SK-N-SH (cell line): Measurements from ENCODE around the gene VWA3A. TPM values are rescaled to one million over a fixed set of nuclear protein-coding genes. Genes with fewer than 3 reads are reported as not detected.

Source experiments
- CTCF ChIA-PET: fragments of 300-600, 350-600 bp; formaldehyde crosslinking; extraction: SDS; loops from one replicate; lab custom pipeline; 2021; lab: Yijun Ruan, JAX
- POLR2A ChIA-PET: fragments of 350-600 bp; sonication (Branson Sonifier 250); formaldehyde crosslinking; extraction: SDS; loops from one replicate; lab custom pipeline; 2020; ENCODE audit warnings: antibody characterized with exemption, inconsistent platforms; lab: Yijun Ruan, JAX
- DNase-seq: peaks from one replicate; pipeline ENCODE4 v3.0.0; 2012
- H2AFZ ChIP-seq: fragments of 200-600 bp; sonication (generic); 2 replicates; pipeline ENCODE4 v1.8.1; 2016; ENCODE audit warnings: antibody characterized with exemption, mild to moderate bottlenecking, low read depth
- H3F3A ChIP-seq: fragments of 200-600 bp; sonication (generic); replicated peaks from 2 replicates; pipeline ENCODE3; 2016; ENCODE audit warnings: antibody characterized with exemption, mild to moderate bottlenecking; ENCODE audit not compliant: insufficient read depth
- H3K27ac ChIP-seq, 2 experiments: fragments of 200-500 bp in 1 of 2; fragments of 200-600 bp in 1 of 2; sonication (Bioruptor generic) in 1 of 2; sonication (generic), shearing (Covaris generic) in 1 of 2; 2 replicates each; pipeline versions ENCODE4 v1.5.1 to v1.6.1; 2014 to 2016; ENCODE audit warnings: low read depth in 2 of 2, inconsistent platforms in 1 of 2, low read length in 1 of 2, mild to moderate bottlenecking in 1 of 2, mixed read lengths in 1 of 2
- H3K27me3 ChIP-seq: fragments of 200-600 bp; sonication (generic), shearing (Covaris generic); 2 replicates; pipeline ENCODE4 v1.6.1; 2016; ENCODE audit warnings: mixed run types; ENCODE audit not compliant: insufficient read depth
- H3K36me3 ChIP-seq, 2 experiments: fragments of 200-500 bp in 1 of 2; fragments of 200-600 bp in 1 of 2; sonication (Bioruptor generic) in 1 of 2; sonication (generic) in 1 of 2; replicated peaks in 1 of 2; 2 replicates each; pipeline versions ENCODE3 to v1.5.1; 2014 to 2016; ENCODE audit warnings: low read length in 1 of 2, mild to moderate bottlenecking in 1 of 2; ENCODE audit not compliant: insufficient read depth in 2 of 2, control insufficient read depth in 1 of 2
- H3K4me1 ChIP-seq, 2 experiments: fragments of 200-500 bp in 1 of 2; fragments of 200-600 bp in 1 of 2; sonication (Bioruptor generic) in 1 of 2; sonication (generic), shearing (Covaris generic) in 1 of 2; 2 replicates each; pipeline versions ENCODE4 v1.5.1 to v1.6.1; 2014 to 2016; ENCODE audit warnings: low read depth in 1 of 2, low read length in 1 of 2, mixed run types in 1 of 2; ENCODE audit not compliant: insufficient read depth in 2 of 2, control insufficient read depth in 1 of 2
- H3K4me2 ChIP-seq: fragments of 200-600 bp; sonication (generic), shearing (Covaris generic); 2 replicates; pipeline ENCODE4 v1.6.1; 2017; ENCODE audit warnings: mixed run types
- H3K4me3 ChIP-seq, 2 experiments: fragments of 200-500 bp in 1 of 2; fragments of 200-600 bp in 1 of 2; sonication (Bioruptor generic) in 1 of 2; sonication (generic), shearing (Covaris generic) in 1 of 2; 2 replicates each; pipeline versions ENCODE4 v1.5.1 to v1.8.1; 2014 to 2016; ENCODE audit warnings: low read depth in 2 of 2, inconsistent platforms in 1 of 2, low read length in 1 of 2, mild to moderate bottlenecking in 1 of 2, mixed read lengths in 1 of 2, moderate library complexity in 1 of 2
- H3K79me2 ChIP-seq: fragments of 200-600 bp; sonication (generic); 2 replicates; pipeline ENCODE4 v1.8.1; 2017; ENCODE audit warnings: mild to moderate bottlenecking; ENCODE audit not compliant: insufficient read depth
- H3K9ac ChIP-seq: fragments of 200-600 bp; sonication (generic); 2 replicates; pipeline ENCODE4 v1.6.1; 2017; ENCODE audit warnings: mixed run types
- H3K9me2 ChIP-seq: fragments of 200-600 bp; sonication (generic); 2 replicates; pipeline ENCODE4 v1.6.1; 2017; ENCODE audit warnings: mixed run types
- H3K9me3 ChIP-seq: fragments of 200-600 bp; sonication (generic); 2 replicates; pipeline ENCODE4 v1.6.1; 2017; ENCODE audit warnings: mixed run types, mild to moderate bottlenecking, moderate library complexity
- H4K20me1 ChIP-seq: fragments of 200-600 bp; sonication (generic); 2 replicates; pipeline ENCODE4 v1.6.1; 2017; ENCODE audit warnings: mild to moderate bottlenecking, mixed run types; ENCODE audit not compliant: insufficient read depth
- CHD2 ChIP-seq: fragments of 150-350 bp; IDR thresholded peaks from 2 replicates; pipeline ENCODE4 v1.6.1; 2018; ENCODE audit warnings: low read length; ENCODE audit not compliant: partially characterized antibody
- EP300 ChIP-seq, 2 experiments: IDR thresholded peaks; 2 replicates each; pipeline versions ENCODE4 v1.4.0 to v1.6.1; 2012; ENCODE audit warnings: borderline replicate concordance in 1 of 2, low read depth in 1 of 2, low read length in 1 of 2
- FOSL2 ChIP-seq: IDR thresholded peaks from 2 replicates; pipeline ENCODE4 v1.4.0; 2012; ENCODE audit warnings: low read depth, mild to moderate bottlenecking, moderate library complexity, borderline replicate concordance
- GATA2 ChIP-seq: sonication (generic); formaldehyde crosslinking; IDR thresholded peaks from 2 replicates; pipeline ENCODE4 v1.5.0; 2020; ENCODE audit warnings: mild to moderate bottlenecking, missing genetic modification reagents
- JUND ChIP-seq: IDR thresholded peaks from 2 replicates; pipeline ENCODE4 v1.4.0; 2012
- MEF2A ChIP-seq: IDR thresholded peaks from 2 replicates; pipeline ENCODE4 v1.4.0; 2012; ENCODE audit warnings: low read depth, borderline replicate concordance
- PBX3 ChIP-seq: IDR thresholded peaks from 2 replicates; pipeline ENCODE4; 2012
- RAD21 ChIP-seq: IDR thresholded peaks from 2 replicates; pipeline ENCODE4 v1.6.1; 2012; ENCODE audit warnings: mild to moderate bottlenecking, low read length
- REST ChIP-seq: IDR thresholded peaks from 2 replicates; pipeline ENCODE4 v1.6.1; 2012; ENCODE audit warnings: mild to moderate bottlenecking, low read depth, low read length, moderate library complexity
- TAF1 ChIP-seq: IDR thresholded peaks from 2 replicates; pipeline ENCODE4 v1.6.1; 2012; ENCODE audit warnings: low read depth, mild to moderate bottlenecking, low read length, moderate library complexity, borderline replicate concordance
- YY1 ChIP-seq: IDR thresholded peaks from 2 replicates; pipeline ENCODE4 v1.4.0; 2012; ENCODE audit warnings: low read depth, mild to moderate bottlenecking
- WGBS: methylation state at CpG from one replicate; pipeline ENCODE4 v1.1.6; 2017; ENCODE audit warnings: low lambda C conversion rate; 5-methylcytosine and 5-hydroxymethylcytosine counted together
- polyA plus RNA-seq, 3 experiments: library from polyadenylated mRNA; depleted of rRNA; stranded (reverse); fragments of >200 nt; gene quantifications; 2 replicates each; pipeline ENCODE4 v1.2.3, GENCODE V29; 2012
- TF ChIP-seq, protein P1 (sequence below): fragments of 200-600 bp; sonication (generic); IDR thresholded peaks from 2 replicates; pipeline ENCODE4 v1.6.1; 2017; ENCODE audit warnings: antibody characterized with exemption, mild to moderate bottlenecking, moderate library complexity

The VWA3A gene
- polyA plus RNA-seq, 1 of the 3 experiments (the other 2 are of a cell fraction) = not detected

- H3K36me3 ChIP-seq = no peaks in the 10 kb centered on the region
- 82% methylated on average over 3 of the region's 3 CpGs for WGBS
- POLR2A ChIA-PET = no interaction called here
- TF ChIP-seq EP300 (IDR thresholded peaks at IDR 0.05; ENCODE audit: borderline replicate concordance in 1 of 2, low read depth in 1 of 2, low read length in 1 of 2) (no peak), PBX3 (no peak), RAD21 (peak; percentile 32), REST (no peak), TAF1 (no peak), YY1 (no peak)
- TF ChIP-seq, protein P1, sequence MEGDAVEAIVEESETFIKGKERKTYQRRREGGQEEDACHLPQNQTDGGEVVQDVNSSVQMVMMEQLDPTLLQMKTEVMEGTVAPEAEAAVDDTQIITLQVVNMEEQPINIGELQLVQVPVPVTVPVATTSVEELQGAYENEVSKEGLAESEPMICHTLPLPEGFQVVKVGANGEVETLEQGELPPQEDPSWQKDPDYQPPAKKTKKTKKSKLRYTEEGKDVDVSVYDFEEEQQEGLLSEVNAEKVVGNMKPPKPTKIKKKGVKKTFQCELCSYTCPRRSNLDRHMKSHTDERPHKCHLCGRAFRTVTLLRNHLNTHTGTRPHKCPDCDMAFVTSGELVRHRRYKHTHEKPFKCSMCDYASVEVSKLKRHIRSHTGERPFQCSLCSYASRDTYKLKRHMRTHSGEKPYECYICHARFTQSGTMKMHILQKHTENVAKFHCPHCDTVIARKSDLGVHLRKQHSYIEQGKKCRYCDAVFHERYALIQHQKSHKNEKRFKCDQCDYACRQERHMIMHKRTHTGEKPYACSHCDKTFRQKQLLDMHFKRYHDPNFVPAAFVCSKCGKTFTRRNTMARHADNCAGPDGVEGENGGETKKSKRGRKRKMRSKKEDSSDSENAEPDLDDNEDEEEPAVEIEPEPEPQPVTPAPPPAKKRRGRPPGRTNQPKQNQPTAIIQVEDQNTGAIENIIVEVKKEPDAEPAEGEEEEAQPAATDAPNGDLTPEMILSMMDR = peak; percentile 35
- H3K4me3 ChIP-seq = no peak overlapping the region
- no peaks in the 10 kb centered on the region for H3K9me3 ChIP-seq
- H3K9me2 ChIP-seq = no peaks in the 10 kb centered on the region
- CTCF ChIA-PET = interaction anchor here (0.8 to 5.2 kb wide), 5 partner anchors 39 to 502 kb away, joined by 3 to 74 read pairs (median 3); partner anchors contain the start of gene PDZD9
- DNase-seq = no peak
- H3K79me2 ChIP-seq = no peaks in the 10 kb centered on the region
- H3K4me2 ChIP-seq = no peak overlapping the region
- H3K27ac ChIP-seq = no peak overlapping the region
- no peaks in the 10 kb centered on the region for H4K20me1 ChIP-seq
- H3K4me1 ChIP-seq = peaks cover 3 to 16% of the 10 kb centered on the region in 2 experiments; a peak in 1 of 4 replicates
- no peaks in the 10 kb centered on the region for H3K27me3 ChIP-seq
- peaks cover 6% of the 10 kb centered on the region for H3F3A ChIP-seq
- H3K9ac ChIP-seq = no peak overlapping the region
- H2AFZ ChIP-seq = no peak overlapping the region
Observed at GRCh38 chr16:22186517-22186916, 94.2 kb downstream of the VWA3A start.

DNA sequence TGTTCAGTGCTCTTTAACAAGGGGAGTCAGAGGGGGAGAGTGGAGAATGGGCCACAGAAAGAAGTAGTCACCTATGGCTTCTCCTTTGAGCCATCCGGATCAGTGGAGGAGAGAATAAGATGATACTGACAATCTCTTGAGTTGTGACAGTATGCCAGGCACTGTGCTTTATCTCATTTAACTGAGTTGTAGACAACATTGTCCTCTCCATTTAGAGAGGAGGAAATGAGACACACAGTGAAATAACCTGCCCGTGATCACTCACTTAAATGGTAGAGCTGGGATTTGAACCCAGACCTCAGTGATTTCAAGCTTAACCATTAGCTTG, 95.9 kb downstream of the VWA3A start:
- POLR2A ChIA-PET = interaction anchor here (0.7 to 1.3 kb wide), 2 partner anchors 188 to 237 kb away, joined by 3 read pairs; no protein-coding TSS in a partner anchor
- H3K4me1 ChIP-seq = peaks cover 3 to 22% of the 10 kb centered on the region in 2 experiments; a peak in 2 of 4 replicates
- no peak overlapping the region for H3K9ac ChIP-seq
- no peaks in the 10 kb centered on the region for H3K9me2 ChIP-seq
- H3K36me3 ChIP-seq = no peaks in the 10 kb centered on the region
- H3F3A ChIP-seq = peaks cover 6% of the 10 kb centered on the region
- no peaks in the 10 kb centered on the region for H3K27me3 ChIP-seq
- no peaks in the 10 kb centered on the region for H3K9me3 ChIP-seq
- no peaks in the 10 kb centered on the region for H4K20me1 ChIP-seq
- H2AFZ ChIP-seq = no peak overlapping the region
- no peak for DNase-seq
- no peaks in the 10 kb centered on the region for H3K79me2 ChIP-seq
- CTCF ChIA-PET = interaction anchor here (0.5 to 5.2 kb wide), 53 partner anchors 8 to 531 kb away, joined by 3 to 74 read pairs (median 5); partner anchors contain the start of genes MOSMO, PDZD9, POLR3E and UQCRC2
- TF ChIP-seq JUND (no peak), CHD2 (no peak), MEF2A (no peak), GATA2 (CRISPR knock-in tag) (no peak), FOSL2 (no peak)
- WGBS = 90% methylated on average over 2 of the region's 2 CpGs
- H3K4me2 ChIP-seq = no peak overlapping the region
- no peak overlapping the region for H3K27ac ChIP-seq
- H3K4me3 ChIP-seq = no peak overlapping the region
